ENCODE results near the gene C6orf47.
A peak's percentile ranks its signal among the peaks of the same experiment; 100 is the strongest.

The C6orf47 gene

GRCh38 chr6:31687860-31688693 is 27.5 kb upstream of the C6orf47 start:
- peaks cover 21% of the 10 kb centered on the region for H3K36me3 ChIP-seq (ENCODE audit: control insufficient read depth, insufficient read depth, low read length)
- peaks cover 9% of the 10 kb centered on the region for H3K4me1 ChIP-seq (ENCODE audit: control insufficient read depth, insufficient read depth, low read length)
- H3K9me3 ChIP-seq (ENCODE audit: control insufficient read depth, low read length): no peaks in the 10 kb centered on the region
- H3K27ac ChIP-seq (ENCODE audit: insufficient read depth, low read depth, low read length, poor library complexity, severe bottlenecking): no peak overlapping the region
- H3K27me3 ChIP-seq (ENCODE audit: control insufficient read depth, insufficient read depth, low read length, poor library complexity, severe bottlenecking): no peaks in the 10 kb centered on the region
- no peak overlapping the region for H3K4me3 ChIP-seq (ENCODE audit: insufficient read depth, low read depth, low read length)
- 91 to 92% methylated on average over 14 of the region's 14 CpGs for WGBS, 2 experiments

GRCh38 chr6:31687321-31687720 is 26.7 kb upstream of the C6orf47 start:
- peaks cover 18% of the 10 kb centered on the region for H3K36me3 ChIP-seq (ENCODE audit: control insufficient read depth, insufficient read depth, low read length)
- H3K27ac ChIP-seq (ENCODE audit: insufficient read depth, low read depth, low read length, poor library complexity, severe bottlenecking): no peak overlapping the region
- peaks cover 9% of the 10 kb centered on the region for H3K4me1 ChIP-seq (ENCODE audit: control insufficient read depth, insufficient read depth, low read length)
- H3K9me3 ChIP-seq (ENCODE audit: control insufficient read depth, low read length): no peaks in the 10 kb centered on the region
- no peak overlapping the region for H3K4me3 ChIP-seq (ENCODE audit: insufficient read depth, low read depth, low read length)
- H3K27me3 ChIP-seq (ENCODE audit: control insufficient read depth, insufficient read depth, low read length, poor library complexity, severe bottlenecking): peaks cover 2% of the 10 kb centered on the region
- WGBS, 2 experiments: 81% methylated on average over 8 of the region's 8 CpGs

GRCh38 chr6:31686483-31686882 is 25.9 kb upstream of the C6orf47 start:
- H3K36me3 ChIP-seq (ENCODE audit: control insufficient read depth, insufficient read depth, low read length): peaks cover 18% of the 10 kb centered on the region
- no peaks in the 10 kb centered on the region for H3K9me3 ChIP-seq (ENCODE audit: control insufficient read depth, low read length)
- H3K4me3 ChIP-seq (ENCODE audit: insufficient read depth, low read depth, low read length): no peak overlapping the region
- peaks cover 9% of the 10 kb centered on the region for H3K4me1 ChIP-seq (ENCODE audit: control insufficient read depth, insufficient read depth, low read length)
- H3K27me3 ChIP-seq (ENCODE audit: control insufficient read depth, insufficient read depth, low read length, poor library complexity, severe bottlenecking): peaks cover 10% of the 10 kb centered on the region
- 93 to 95% methylated on average over 5 of the region's 5 CpGs for WGBS, 2 experiments
- no peak overlapping the region for H3K27ac ChIP-seq (ENCODE audit: insufficient read depth, low read depth, low read length, poor library complexity, severe bottlenecking)

- Histone ChIP-seq H3K27me3 (ENCODE audit: control insufficient read depth, insufficient read depth, low read length, poor library complexity, severe bottlenecking) (peaks cover 22% of the 10 kb centered on the region), H3K9me3 (ENCODE audit: control insufficient read depth, low read length) (no peaks in the 10 kb centered on the region), H3K4me1 (ENCODE audit: control insufficient read depth, insufficient read depth, low read length) (peaks cover 9% of the 10 kb centered on the region), H3K27ac (ENCODE audit: insufficient read depth, low read depth, low read length, poor library complexity, severe bottlenecking) (no peak overlapping the region), H3K36me3 (ENCODE audit: control insufficient read depth, insufficient read depth, low read length) (peaks cover 18% of the 10 kb centered on the region), H3K4me3 (ENCODE audit: insufficient read depth, low read depth, low read length) (peak overlapping the region; percentile 35)
- 72 to 73% methylated on average over 13 of the region's 13 CpGs for WGBS, 2 experiments
Observed at GRCh38 chr6:31683591-31683990, 23.0 kb upstream of the C6orf47 start.

GRCh38 chr6:31681135-31681671 is 20.6 kb upstream of the C6orf47 start:
- Histone ChIP-seq H3K27ac (ENCODE audit: insufficient read depth, low read depth, low read length, poor library complexity, severe bottlenecking) (no peak overlapping the region), H3K36me3 (ENCODE audit: control insufficient read depth, insufficient read depth, low read length) (no peaks in the 10 kb centered on the region), H3K27me3 (ENCODE audit: control insufficient read depth, insufficient read depth, low read length, poor library complexity, severe bottlenecking) (peaks cover 22% of the 10 kb centered on the region), H3K4me1 (ENCODE audit: control insufficient read depth, insufficient read depth, low read length) (peaks cover 9% of the 10 kb centered on the region), H3K4me3 (ENCODE audit: insufficient read depth, low read depth, low read length) (peak overlapping the region; percentile 42), H3K9me3 (ENCODE audit: control insufficient read depth, low read length) (no peaks in the 10 kb centered on the region)
- WGBS, 2 experiments: 2% methylated on average over 40 of the region's 40 CpGs

- Histone ChIP-seq H3K27ac (ENCODE audit: insufficient read depth, low read depth, low read length, poor library complexity, severe bottlenecking) (no peak within 1 kb of the TSS), H3K9me3 (ENCODE audit: control insufficient read depth, low read length) (no peaks in the 10 kb centered on the region), H3K36me3 (ENCODE audit: control insufficient read depth, insufficient read depth, low read length) (no peaks in the 10 kb centered on the region), H3K27me3 (ENCODE audit: control insufficient read depth, insufficient read depth, low read length, poor library complexity, severe bottlenecking) (peaks cover 22% of the 10 kb centered on the region), H3K4me1 (ENCODE audit: control insufficient read depth, insufficient read depth, low read length) (peaks cover 9% of the 10 kb centered on the region), H3K4me3 (ENCODE audit: insufficient read depth, low read depth, low read length) (peak within 1 kb of the TSS; percentile 42)
- 13 to 17% methylated on average over 17 of the region's 17 CpGs for WGBS, 2 experiments
Observed at GRCh38 chr6:31680226-31681134, 19.9 kb upstream of the C6orf47 start, which contains the start of gene LY6G5C. Gene LY6G5C, minus strand, starts transcription at chr6:31681067. Its CDS starts 694 bp downstream, at chr6:31680373.

- Histone ChIP-seq H3K9me3 (ENCODE audit: control insufficient read depth, low read length) (no peaks in the 10 kb centered on the region), H3K27ac (ENCODE audit: insufficient read depth, low read depth, low read length, poor library complexity, severe bottlenecking) (no peak overlapping the region), H3K36me3 (ENCODE audit: control insufficient read depth, insufficient read depth, low read length) (no peaks in the 10 kb centered on the region), H3K4me3 (ENCODE audit: insufficient read depth, low read depth, low read length) (no peak overlapping the region), H3K4me1 (ENCODE audit: control insufficient read depth, insufficient read depth, low read length) (no peaks in the 10 kb centered on the region), H3K27me3 (ENCODE audit: control insufficient read depth, insufficient read depth, low read length, poor library complexity, severe bottlenecking) (peaks cover 22% of the 10 kb centered on the region)
- 84% methylated on average over 8 of the region's 8 CpGs for WGBS, 2 experiments
Observed at GRCh38 chr6:31677955-31678354, 17.4 kb upstream of the C6orf47 start.

- Histone ChIP-seq H3K36me3 (ENCODE audit: control insufficient read depth, insufficient read depth, low read length) (peaks cover 3% of the 10 kb centered on the region), H3K4me3 (ENCODE audit: insufficient read depth, low read depth, low read length) (no peak overlapping the region), H3K27me3 (ENCODE audit: control insufficient read depth, insufficient read depth, low read length, poor library complexity, severe bottlenecking) (peaks cover 16% of the 10 kb centered on the region), H3K9me3 (ENCODE audit: control insufficient read depth, low read length) (no peaks in the 10 kb centered on the region), H3K27ac (ENCODE audit: insufficient read depth, low read depth, low read length, poor library complexity, severe bottlenecking) (no peak overlapping the region), H3K4me1 (ENCODE audit: control insufficient read depth, insufficient read depth, low read length) (no peaks in the 10 kb centered on the region)
- WGBS, 2 experiments: 80 to 84% methylated on average over 6 of the region's 6 CpGs
Observed at GRCh38 chr6:31676904-31677303, 16.3 kb upstream of the C6orf47 start.

GRCh38 chr6:31676322-31676903 is 15.8 kb upstream of the C6orf47 start:
- peaks cover 8% of the 10 kb centered on the region for H3K36me3 ChIP-seq (ENCODE audit: control insufficient read depth, insufficient read depth, low read length)
- H3K4me1 ChIP-seq (ENCODE audit: control insufficient read depth, insufficient read depth, low read length): no peaks in the 10 kb centered on the region
- no peaks in the 10 kb centered on the region for H3K9me3 ChIP-seq (ENCODE audit: control insufficient read depth, low read length)
- peaks cover 11% of the 10 kb centered on the region for H3K27me3 ChIP-seq (ENCODE audit: control insufficient read depth, insufficient read depth, low read length, poor library complexity, severe bottlenecking)
- H3K27ac ChIP-seq (ENCODE audit: insufficient read depth, low read depth, low read length, poor library complexity, severe bottlenecking): no peak overlapping the region
- no peak overlapping the region for H3K4me3 ChIP-seq (ENCODE audit: insufficient read depth, low read depth, low read length)
- 79 to 88% methylated on average over 4 of the region's 4 CpGs for WGBS, 2 experiments
